HepG2 (cell line): Measurements from ENCODE around the gene FBLN5. TPM values are rescaled to one million over a fixed set of nuclear protein-coding genes. Genes with fewer than 3 reads are reported as not detected.

Experiments used
- ATAC-seq: fragments of 200-7000 bp; cut with Tn5 transposase; 3 replicates; pipeline ENCODE4 v1.9.1; 2020; ENCODE audit warnings: mild to moderate bottlenecking, moderate library complexity
- BruUV-seq: library from RNA; stranded (reverse); fragments of 400-500 nt; replicated peaks from 2 replicates; lab custom pipeline; 2021; lab: Mats Ljungman, UMichigan
- CTCF ChIA-PET: fragments of 300-600 bp; formaldehyde crosslinking; extraction: SDS; loops from one replicate; lab custom pipeline; 2021; ENCODE audit warnings: low total read pairs, inconsistent platforms, low intra/inter-chr PET ratio; lab: Yijun Ruan, JAX
- POLR2A ChIA-PET: fragments of 350-600 bp; sonication (Branson Sonifier 250); formaldehyde crosslinking; loops from one replicate; lab custom pipeline; 2020; ENCODE audit warnings: antibody characterized with exemption, inconsistent platforms; lab: Yijun Ruan, JAX
- DNase-seq: peaks from one replicate; pipeline ENCODE4 v3.0.0-alpha.2; 2015; ENCODE audit warnings: low spot score
- FAIRE-seq: peaks from 3 replicates; lab custom pipeline; 2011; peaks lifted over from hg19 to GRCh38; lab: Jason Lieb, UNC
- H2AFZ ChIP-seq: one replicate; pipeline ENCODE4 v1.6.1; 2011; ENCODE audit warnings: low read length, inconsistent platforms
- H3K27ac ChIP-seq: fragments of 300-600 bp; 3 replicates; pipeline ENCODE4 v1.8.0; 2011; ENCODE audit warnings: mixed run types, mild to moderate bottlenecking, mixed read lengths, low read length, inconsistent platforms; ENCODE audit not compliant: insufficient read depth; ENCODE audit errors: extremely low read length
- H3K27me3 ChIP-seq, 2 experiments: fragments of 200-600 bp in 1 of 2; 2 replicates in 1 of 2; 3 replicates in 1 of 2; pipeline versions ENCODE4 v1.6.0 to v1.8.0; 2011; ENCODE audit warnings: low read length in 2 of 2, mild to moderate bottlenecking in 2 of 2, moderate library complexity in 2 of 2, inconsistent platforms in 1 of 2; ENCODE audit not compliant: insufficient read depth in 2 of 2, control insufficient read depth in 1 of 2
- H3K36me3 ChIP-seq, 2 experiments: fragments of 200-600 bp in 1 of 2; replicated peaks in 1 of 2; 2 replicates in 1 of 2; 3 replicates in 1 of 2; pipeline versions ENCODE4 v1.5.1 to v1.8.0; 2011; ENCODE audit warnings: low read length in 2 of 2, inconsistent platforms in 1 of 2; ENCODE audit not compliant: insufficient read depth in 2 of 2, control insufficient read depth in 1 of 2
- H3K4me1 ChIP-seq: 2 replicates; pipeline ENCODE4 v1.5.1; 2012; ENCODE audit warnings: low read length, inconsistent platforms; ENCODE audit not compliant: insufficient read depth
- H3K4me2 ChIP-seq: 2 replicates; pipeline ENCODE4 v1.6.0; 2011; ENCODE audit warnings: low read depth, low read length, inconsistent platforms
- H3K4me3 ChIP-seq, 3 experiments: fragments of 200-600 bp in 1 of 3; sonication (generic), shearing (Covaris generic) in 1 of 3; replicated peaks in 1 of 3; 2 replicates each; pipeline ENCODE4 v1.5.1; 2011 to 2016; ENCODE audit warnings: low read length in 3 of 3, inconsistent platforms in 2 of 3, low read depth in 2 of 3, mild to moderate bottlenecking in 2 of 3, control low read depth in 1 of 3, mixed read lengths in 1 of 3; ENCODE audit not compliant: insufficient read depth in 1 of 3
- H3K79me2 ChIP-seq: one replicate; pipeline ENCODE4 v1.6.1; 2011; ENCODE audit warnings: low read length, inconsistent platforms; ENCODE audit not compliant: insufficient read depth
- H3K9ac ChIP-seq: 2 replicates; pipeline ENCODE4 v1.6.0; 2011; ENCODE audit warnings: mild to moderate bottlenecking, low read depth, low read length, inconsistent platforms; ENCODE audit not compliant: insufficient read depth
- H3K9me3 ChIP-seq: 2 replicates; pipeline ENCODE4 v1.5.1; 2012; ENCODE audit warnings: mild to moderate bottlenecking, low read length
- H4K20me1 ChIP-seq: 2 replicates; pipeline ENCODE4 v1.6.0; 2011; ENCODE audit warnings: inconsistent platforms, mild to moderate bottlenecking, low read length, moderate library complexity; ENCODE audit not compliant: insufficient read depth
- ZNF558 ChIP-seq: sonication (generic); formaldehyde crosslinking; IDR thresholded peaks from 2 replicates; pipeline ENCODE4 v1.9.0; 2022; ENCODE audit warnings: mild to moderate bottlenecking, missing genetic modification reagents, borderline replicate concordance
- ZNF891 ChIP-seq: sonication (generic); formaldehyde crosslinking; IDR thresholded peaks from 2 replicates; pipeline ENCODE4 v1.5.0; 2020; ENCODE audit warnings: mild to moderate bottlenecking, missing genetic modification reagents
- WGBS: methylation state at CpG from one replicate; pipeline ENCODE4 v1.1.6; 2017; ENCODE audit warnings: low lambda C conversion rate; 5-methylcytosine and 5-hydroxymethylcytosine counted together
- in situ Hi-C: cut with HindIII; loops from 2 replicates; pipeline ENCODE4 v1.10.0; 2017; ENCODE audit warnings: low pct_unique_long_range_greater_than_20kb; ENCODE audit not compliant: extremely low pct_ligation_motif_present
- intact Hi-C: fragments of 100-400 bp; cut with micrococcal nuclease; formaldehyde crosslinking; loops from one replicate; pipeline ENCODE4 v1.10.0; 2022; ENCODE audit not compliant: unreplicated experiment
- polyA plus RNA-seq, 8 experiments: library from polyadenylated mRNA; depleted of rRNA in 3 of 8; stranded (reverse) in 7 of 8; unstranded in 1 of 8; fragments of >200 nt; fragmentation: Illumina TruSeq in 4 of 8; extraction: Trizol in 4 of 8; gene quantifications; 2 replicates each; pipeline versions ENCODE4 v1.2.1 to v1.2.3, GENCODE V29; 2011 to 2016; ENCODE audit warnings: low read depth in 4 of 8, missing spikeins in 1 of 8, mixed read lengths in 1 of 8; ENCODE audit not compliant: insufficient read depth in 1 of 8
- total RNA-seq, 5 experiments: library from RNA; depleted of rRNA; stranded (reverse); fragments of >200 nt; fragmentation: Illumina TruSeq; extraction: Trizol; gene quantifications; 2 replicates each; pipeline ENCODE4 v1.2.3, GENCODE V29; 2016; ENCODE audit warnings: low read depth in 1 of 5
- TF ChIP-seq, protein P1 (sequence below): sonication (generic); formaldehyde crosslinking; IDR thresholded peaks from 2 replicates; pipeline ENCODE4 v1.4.0; 2020; ENCODE audit warnings: low read depth, mild to moderate bottlenecking, missing genetic modification reagents
- TF ChIP-seq, protein P2 (sequence below): sonication (generic); formaldehyde crosslinking; IDR thresholded peaks from 2 replicates; pipeline ENCODE4 v1.4.0; 2020; ENCODE audit warnings: missing genetic modification reagents
- TF ChIP-seq, protein P3 (sequence below): IDR thresholded peaks from 2 replicates; pipeline ENCODE4 v1.6.1; 2018; ENCODE audit warnings: missing genetic modification reagents

FBLN5 gene
- total and polyA plus RNA-seq, 2 of the 13 experiments (the other 11 are each of a cell fraction or from before 2014, with no cell fraction given), result 0.38 to 0.77 TPM

DNA sequence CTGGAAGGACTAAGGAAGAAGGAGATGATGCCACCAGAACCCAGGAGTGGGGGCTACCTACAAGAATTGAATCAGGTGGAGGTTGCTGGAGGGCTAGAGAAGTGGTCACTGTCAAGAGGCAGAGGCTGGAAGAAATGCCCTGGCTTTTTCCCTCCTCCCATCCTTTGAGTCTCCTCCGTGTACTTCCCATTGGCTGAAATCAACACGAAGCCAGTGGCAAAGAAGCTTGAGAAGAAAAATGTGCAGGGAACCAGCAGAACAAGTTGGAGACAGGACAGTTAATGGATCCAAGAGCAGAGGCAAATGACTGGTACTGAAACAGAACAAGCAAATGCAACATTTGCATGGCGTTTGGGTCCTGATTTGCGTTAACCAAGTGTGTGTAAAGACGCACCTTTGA, 9.1 kb upstream of the FBLN5 start:
- peaks cover 54% of the 10 kb centered on the region for H3K4me1 ChIP-seq
- no peaks in the 10 kb centered on the region for H3K79me2 ChIP-seq
- DNase-seq, result no peak
- no peak overlapping the region for H3K4me3 ChIP-seq
- H3K4me2 ChIP-seq, result no peak overlapping the region
- CTCF ChIA-PET, result no interaction called here
- no peaks in the 10 kb centered on the region for H3K36me3 ChIP-seq
- POLR2A ChIA-PET, result no interaction called here
- no peak for ATAC-seq
- no TSS peak for BruUV-seq
- intact Hi-C loops, result no loop called here
- H3K9ac ChIP-seq, result no peak overlapping the region
- no peak overlapping the region for H2AFZ ChIP-seq
- H3K27ac ChIP-seq, result no peak overlapping the region
- H3K9me3 ChIP-seq, result no peaks in the 10 kb centered on the region
- FAIRE-seq, result no peak
- no peaks in the 10 kb centered on the region for H3K27me3 ChIP-seq
- TF ChIP-seq, protein P1, sequence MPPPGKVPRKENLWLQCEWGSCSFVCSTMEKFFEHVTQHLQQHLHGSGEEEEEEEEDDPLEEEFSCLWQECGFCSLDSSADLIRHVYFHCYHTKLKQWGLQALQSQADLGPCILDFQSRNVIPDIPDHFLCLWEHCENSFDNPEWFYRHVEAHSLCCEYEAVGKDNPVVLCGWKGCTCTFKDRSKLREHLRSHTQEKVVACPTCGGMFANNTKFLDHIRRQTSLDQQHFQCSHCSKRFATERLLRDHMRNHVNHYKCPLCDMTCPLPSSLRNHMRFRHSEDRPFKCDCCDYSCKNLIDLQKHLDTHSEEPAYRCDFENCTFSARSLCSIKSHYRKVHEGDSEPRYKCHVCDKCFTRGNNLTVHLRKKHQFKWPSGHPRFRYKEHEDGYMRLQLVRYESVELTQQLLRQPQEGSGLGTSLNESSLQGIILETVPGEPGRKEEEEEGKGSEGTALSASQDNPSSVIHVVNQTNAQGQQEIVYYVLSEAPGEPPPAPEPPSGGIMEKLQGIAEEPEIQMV (CRISPR knock-in tag), result no peak
- TF ChIP-seq, protein P2, sequence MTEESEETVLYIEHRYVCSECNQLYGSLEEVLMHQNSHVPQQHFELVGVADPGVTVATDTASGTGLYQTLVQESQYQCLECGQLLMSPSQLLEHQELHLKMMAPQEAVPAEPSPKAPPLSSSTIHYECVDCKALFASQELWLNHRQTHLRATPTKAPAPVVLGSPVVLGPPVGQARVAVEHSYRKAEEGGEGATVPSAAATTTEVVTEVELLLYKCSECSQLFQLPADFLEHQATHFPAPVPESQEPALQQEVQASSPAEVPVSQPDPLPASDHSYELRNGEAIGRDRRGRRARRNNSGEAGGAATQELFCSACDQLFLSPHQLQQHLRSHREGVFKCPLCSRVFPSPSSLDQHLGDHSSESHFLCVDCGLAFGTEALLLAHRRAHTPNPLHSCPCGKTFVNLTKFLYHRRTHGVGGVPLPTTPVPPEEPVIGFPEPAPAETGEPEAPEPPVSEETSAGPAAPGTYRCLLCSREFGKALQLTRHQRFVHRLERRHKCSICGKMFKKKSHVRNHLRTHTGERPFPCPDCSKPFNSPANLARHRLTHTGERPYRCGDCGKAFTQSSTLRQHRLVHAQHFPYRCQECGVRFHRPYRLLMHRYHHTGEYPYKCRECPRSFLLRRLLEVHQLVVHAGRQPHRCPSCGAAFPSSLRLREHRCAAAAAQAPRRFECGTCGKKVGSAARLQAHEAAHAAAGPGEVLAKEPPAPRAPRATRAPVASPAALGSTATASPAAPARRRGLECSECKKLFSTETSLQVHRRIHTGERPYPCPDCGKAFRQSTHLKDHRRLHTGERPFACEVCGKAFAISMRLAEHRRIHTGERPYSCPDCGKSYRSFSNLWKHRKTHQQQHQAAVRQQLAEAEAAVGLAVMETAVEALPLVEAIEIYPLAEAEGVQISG, result no peak
- TF ChIP-seq ZNF891 (CRISPR knock-in tag) (no peak), ZNF558 (no peak)
- TF ChIP-seq, protein P3, sequence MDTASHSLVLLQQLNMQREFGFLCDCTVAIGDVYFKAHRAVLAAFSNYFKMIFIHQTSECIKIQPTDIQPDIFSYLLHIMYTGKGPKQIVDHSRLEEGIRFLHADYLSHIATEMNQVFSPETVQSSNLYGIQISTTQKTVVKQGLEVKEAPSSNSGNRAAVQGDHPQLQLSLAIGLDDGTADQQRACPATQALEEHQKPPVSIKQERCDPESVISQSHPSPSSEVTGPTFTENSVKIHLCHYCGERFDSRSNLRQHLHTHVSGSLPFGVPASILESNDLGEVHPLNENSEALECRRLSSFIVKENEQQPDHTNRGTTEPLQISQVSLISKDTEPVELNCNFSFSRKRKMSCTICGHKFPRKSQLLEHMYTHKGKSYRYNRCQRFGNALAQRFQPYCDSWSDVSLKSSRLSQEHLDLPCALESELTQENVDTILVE (CRISPR knock-in tag), result no peak
- H4K20me1 ChIP-seq, result no peaks in the 10 kb centered on the region
- in situ Hi-C loops, result no loop called here
- 87% methylated on average over 5 of the region's 5 CpGs for WGBS
